Mesenchymal stem cell (in vitro differentiated cells and primary cell): Measurements from ENCODE around the gene NTSR1.

Experiments
- DNase-seq: peaks from one replicate; pipeline ENCODE4 v3.0.0-alpha.2; 2013
- H2AFZ ChIP-seq: one replicate; pipeline ENCODE4 v1.6.1; 2013; ENCODE audit warnings: low read depth, mild to moderate bottlenecking, control low read depth, inconsistent platforms, low read length, moderate library complexity
- H2AK5ac ChIP-seq: 2 replicates; pipeline ENCODE4 v1.6.1; 2013; ENCODE audit warnings: low read length, moderate library complexity, mild to moderate bottlenecking, inconsistent platforms; ENCODE audit not compliant: severe bottlenecking
- H2BK120ac ChIP-seq: one replicate; pipeline ENCODE4 v1.6.1; 2013; ENCODE audit warnings: low read depth, mild to moderate bottlenecking, inconsistent platforms, low read length, moderate library complexity
- H2BK12ac ChIP-seq, 2 experiments: one replicate each; pipeline ENCODE4 v1.6.1; 2013; ENCODE audit warnings: inconsistent platforms in 2 of 2, low read length in 2 of 2, mild to moderate bottlenecking in 2 of 2, moderate library complexity in 2 of 2, control low read depth in 1 of 2
- H2BK15ac ChIP-seq: one replicate; pipeline ENCODE4 v1.6.1; 2013; ENCODE audit warnings: mild to moderate bottlenecking, low read depth, inconsistent platforms; ENCODE audit not compliant: poor library complexity, severe bottlenecking
- H2BK5ac ChIP-seq: 2 replicates; pipeline ENCODE4 v1.6.1; 2013; ENCODE audit warnings: low read depth, mild to moderate bottlenecking, low read length, control low read depth, inconsistent platforms; ENCODE audit not compliant: poor library complexity, severe bottlenecking
- H3K14ac ChIP-seq, 2 experiments: one replicate each; pipeline ENCODE4 v1.6.1; 2013; ENCODE audit warnings: inconsistent platforms in 2 of 2, low read length in 2 of 2, control low read depth in 1 of 2, mild to moderate bottlenecking in 1 of 2, moderate library complexity in 1 of 2
- H3K18ac ChIP-seq, 2 experiments: one replicate each; pipeline ENCODE4 v1.6.1; 2013; ENCODE audit warnings: inconsistent platforms in 2 of 2, low read length in 2 of 2, control low read depth in 1 of 2, low read depth in 1 of 2, mild to moderate bottlenecking in 1 of 2
- H3K23ac ChIP-seq, 2 experiments: one replicate each; pipeline ENCODE4 v1.6.1; 2013; ENCODE audit warnings: inconsistent platforms in 2 of 2, low read length in 2 of 2, mild to moderate bottlenecking in 2 of 2, moderate library complexity in 2 of 2, control low read depth in 1 of 2
- H3K27ac ChIP-seq: 2 replicates; pipeline ENCODE4 v1.5.1; 2013; ENCODE audit warnings: mild to moderate bottlenecking, moderate library complexity, low read length, control low read depth, inconsistent platforms; ENCODE audit not compliant: poor library complexity, severe bottlenecking
- H3K27me3 ChIP-seq, 2 experiments: 2 replicates each; pipeline versions ENCODE4 v1.6.1 to v1.7.0; 2013; ENCODE audit warnings: low read length in 2 of 2, mild to moderate bottlenecking in 2 of 2, moderate library complexity in 2 of 2, control low read depth in 1 of 2, inconsistent platforms in 1 of 2; ENCODE audit not compliant: control insufficient read depth in 1 of 2, insufficient read depth in 1 of 2
- H3K36me3 ChIP-seq, 2 experiments: 2 replicates each; pipeline versions ENCODE4 v1.6.1 to v1.7.0; 2013; ENCODE audit warnings: low read length in 2 of 2, control low read depth in 1 of 2, inconsistent platforms in 1 of 2, low read depth in 1 of 2, mild to moderate bottlenecking in 1 of 2; ENCODE audit not compliant: insufficient read depth in 2 of 2, control insufficient read depth in 1 of 2
- H3K4ac ChIP-seq, 2 experiments: one replicate each; pipeline ENCODE4 v1.6.1; 2013; ENCODE audit warnings: inconsistent platforms in 2 of 2, low read length in 2 of 2, mild to moderate bottlenecking in 2 of 2, moderate library complexity in 2 of 2, control low read depth in 1 of 2, low read depth in 1 of 2
- H3K4me1 ChIP-seq: 2 replicates; pipeline ENCODE4 v1.6.1; 2013; ENCODE audit warnings: low read depth, low read length, control low read depth; ENCODE audit not compliant: control insufficient read depth, insufficient read depth
- H3K4me2 ChIP-seq: 2 replicates; pipeline ENCODE4 v1.6.1; 2013; ENCODE audit warnings: low read length, mild to moderate bottlenecking, inconsistent platforms; ENCODE audit not compliant: poor library complexity, severe bottlenecking
- H3K4me3 ChIP-seq, 2 experiments: 2 replicates each; pipeline versions ENCODE4 v1.5.1 to v1.7.0; 2013; ENCODE audit warnings: low read length in 2 of 2, mild to moderate bottlenecking in 2 of 2, control low read depth in 1 of 2, low read depth in 1 of 2; ENCODE audit not compliant: insufficient read depth in 1 of 2
- H3K79me1 ChIP-seq: replicated peaks from 2 replicates; pipeline ENCODE4 v1.6.1; 2013; ENCODE audit warnings: mild to moderate bottlenecking, control low read depth, low read length, inconsistent platforms; ENCODE audit not compliant: poor library complexity, severe bottlenecking
- H3K9ac ChIP-seq: 2 replicates; pipeline ENCODE4 v1.7.0; 2013; ENCODE audit warnings: mild to moderate bottlenecking, low read length, moderate library complexity
- H3K9me3 ChIP-seq: 2 replicates; pipeline ENCODE4 v1.7.0; 2013; ENCODE audit warnings: mild to moderate bottlenecking, low read length; ENCODE audit not compliant: control insufficient read depth
- H4K8ac ChIP-seq: one replicate; pipeline ENCODE4 v1.6.1; 2013; ENCODE audit warnings: inconsistent platforms, mild to moderate bottlenecking, low read length, moderate library complexity
- H4K91ac ChIP-seq: one replicate; pipeline ENCODE4 v1.6.1; 2013; ENCODE audit warnings: mild to moderate bottlenecking, low read length, inconsistent platforms
- WGBS: methylation state at CpG from one replicate; pipeline ENCODE4 v1.1.7; 2013; ENCODE audit warnings: mixed read lengths; 5-methylcytosine and 5-hydroxymethylcytosine counted together

NTSR1 gene

GRCh38 chr20:62762801-62763368, 54.2 kb downstream of the NTSR1 start:
- Histone ChIP-seq H3K14ac (no peak overlapping the region), H3K4me2 (no peak overlapping the region), H2BK15ac (no peak overlapping the region), H3K9me3 (no peaks in the 10 kb centered on the region), H3K18ac (no peak overlapping the region), H3K23ac (no peak overlapping the region), H4K8ac (no peak overlapping the region), H3K4me1 (peaks cover 2% of the 10 kb centered on the region), H2BK12ac (no peak overlapping the region), H3K79me1 (no peaks in the 10 kb centered on the region), H3K27ac (no peak overlapping the region), H3K9ac (no peak overlapping the region), H2BK5ac (no peak overlapping the region), H3K4ac (no peak overlapping the region), H2BK120ac (no peak overlapping the region), H3K4me3 (no peak overlapping the region), H2AFZ (no peak overlapping the region), H4K91ac (no peak overlapping the region), H2AK5ac (no peak overlapping the region), H3K27me3 (peaks cover 31 to 61% of the 10 kb centered on the region in 2 experiments), H3K36me3 (no peaks in the 10 kb centered on the region)
- no peak for DNase-seq
- WGBS = 89% methylated on average over 16 of the region's 16 CpGs

- H3K4ac ChIP-seq = no peak overlapping the region
- no peak overlapping the region for H4K8ac ChIP-seq
- no peak overlapping the region for H2BK120ac ChIP-seq
- H3K27me3 ChIP-seq = peaks cover 29 to 63% of the 10 kb centered on the region in 2 experiments
- H3K4me2 ChIP-seq = no peak overlapping the region
- H3K27ac ChIP-seq = no peak overlapping the region
- H3K36me3 ChIP-seq = no peaks in the 10 kb centered on the region
- H3K14ac ChIP-seq = no peak overlapping the region
- WGBS = 91% methylated on average over 4 of the region's 4 CpGs
- no peak overlapping the region for H3K4me3 ChIP-seq
- no peak overlapping the region for H2BK12ac ChIP-seq
- H3K79me1 ChIP-seq = no peaks in the 10 kb centered on the region
- no peak overlapping the region for H2AFZ ChIP-seq
- H3K18ac ChIP-seq = no peak overlapping the region
- H3K23ac ChIP-seq = no peak overlapping the region
- H2AK5ac ChIP-seq = no peak overlapping the region
- H3K9ac ChIP-seq = no peak overlapping the region
- H4K91ac ChIP-seq = no peak overlapping the region
- H2BK5ac ChIP-seq = no peak overlapping the region
- peaks cover 5% of the 10 kb centered on the region for H3K4me1 ChIP-seq
- no peaks in the 10 kb centered on the region for H3K9me3 ChIP-seq
- no peak overlapping the region for H2BK15ac ChIP-seq
- DNase-seq = no peak
Measured at GRCh38 chr20:62763404-62763803, 54.8 kb downstream of the NTSR1 start.

GRCh38 chr20:62764156-62764935, 55.7 kb downstream of the NTSR1 start:
- DNase-seq = no peak
- Histone ChIP-seq H3K18ac (no peak overlapping the region), H3K4ac (no peak overlapping the region), H3K27ac (no peak overlapping the region), H2AFZ (no peak overlapping the region), H2BK120ac (no peak overlapping the region), H3K9me3 (no peaks in the 10 kb centered on the region), H3K4me2 (no peak overlapping the region), H2AK5ac (no peak overlapping the region), H3K23ac (no peak overlapping the region), H3K14ac (no peak overlapping the region), H3K36me3 (no peaks in the 10 kb centered on the region), H3K4me1 (peaks cover 12% of the 10 kb centered on the region), H2BK5ac (no peak overlapping the region), H4K8ac (no peak overlapping the region), H2BK12ac (no peak overlapping the region), H3K4me3 (no peak overlapping the region), H3K9ac (no peak overlapping the region), H3K27me3 (peaks cover 27 to 64% of the 10 kb centered on the region in 2 experiments), H3K79me1 (no peaks in the 10 kb centered on the region), H4K91ac (no peak overlapping the region), H2BK15ac (no peak overlapping the region)
- WGBS = 88% methylated on average over 26 of the region's 26 CpGs

- H3K23ac ChIP-seq = no peak overlapping the region
- no peak for DNase-seq
- no peak overlapping the region for H3K27ac ChIP-seq
- peaks cover 30 to 65% of the 10 kb centered on the region in 2 experiments for H3K27me3 ChIP-seq
- no peaks in the 10 kb centered on the region for H3K36me3 ChIP-seq
- no peak overlapping the region for H3K9ac ChIP-seq
- WGBS = 83% methylated on average over 5 of the region's 6 CpGs
- no peak overlapping the region for H2AFZ ChIP-seq
- H2BK12ac ChIP-seq = no peak overlapping the region
- H3K9me3 ChIP-seq = no peaks in the 10 kb centered on the region
- no peak overlapping the region for H2BK15ac ChIP-seq
- H3K79me1 ChIP-seq = no peaks in the 10 kb centered on the region
- no peak overlapping the region for H4K91ac ChIP-seq
- H3K4me3 ChIP-seq = no peak overlapping the region
- H3K4me1 ChIP-seq = peaks cover 12% of the 10 kb centered on the region
- no peak overlapping the region for H2BK120ac ChIP-seq
- no peak overlapping the region for H3K4me2 ChIP-seq
- no peak overlapping the region for H2BK5ac ChIP-seq
- no peak overlapping the region for H3K4ac ChIP-seq
- no peak overlapping the region for H2AK5ac ChIP-seq
- H4K8ac ChIP-seq = no peak overlapping the region
- H3K14ac ChIP-seq = no peak overlapping the region
- no peak overlapping the region for H3K18ac ChIP-seq
Measured at GRCh38 chr20:62765021-62765420, 56.4 kb downstream of the NTSR1 start.
